ENCODE measurements around the gene HSPA5. TPM values are rescaled to one million over a fixed set of nuclear protein-coding genes. Genes with fewer than 3 reads are reported as not detected.

Gene HSPA5
- total and polyA plus RNA-seq, 12 donors = 30.0 to 677 (median 102) TPM

DNA sequence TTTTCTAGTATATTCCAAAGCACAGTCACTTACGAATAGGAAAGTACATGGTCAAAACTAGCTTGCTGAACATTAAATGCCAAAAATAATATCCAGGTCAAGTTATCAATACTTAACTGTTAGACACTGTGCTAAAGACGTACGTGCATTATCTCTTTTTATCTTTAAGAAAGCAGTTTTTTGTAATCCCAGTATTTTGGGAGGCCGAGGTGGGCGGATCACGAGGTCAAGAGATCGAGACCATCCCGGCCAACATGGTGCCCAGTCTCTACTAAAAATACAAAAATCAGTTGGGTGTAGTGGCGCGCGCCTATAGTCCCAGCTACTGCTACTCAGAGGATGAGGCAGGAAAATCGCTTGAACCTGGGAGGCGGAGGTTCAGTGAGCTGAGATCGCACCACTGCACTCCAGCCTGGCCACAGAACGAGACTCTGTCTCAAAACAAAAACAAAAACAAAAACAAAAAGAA lies 2.7 kb upstream of the HSPA5 start:
- Histone ChIP-seq H3K9me3 (replicated peaks in 1 of 3) (no peaks in the 10 kb centered on the region), H3K27me3 (no peaks in the 10 kb centered on the region), H3K27ac (no peak overlapping the region), H3K36me3 (replicated peaks in 1 of 2) (peaks cover 0 to 9% of the 10 kb centered on the region in 2 donors), H3K4me1 (replicated peaks in 1 of 2) (peaks cover 6 to 21% of the 10 kb centered on the region in 2 donors), H3K4me3 (no peak overlapping the region)
- no peak for DNase-seq
- 84 to 93% (median 88%) methylated on average over 15 of the region's 15 CpGs for WGBS, 4 donors
- no peak for TF ChIP-seq POLR2A (IDR thresholded peaks at IDR 0.05)
- TF ChIP-seq, protein P1, sequence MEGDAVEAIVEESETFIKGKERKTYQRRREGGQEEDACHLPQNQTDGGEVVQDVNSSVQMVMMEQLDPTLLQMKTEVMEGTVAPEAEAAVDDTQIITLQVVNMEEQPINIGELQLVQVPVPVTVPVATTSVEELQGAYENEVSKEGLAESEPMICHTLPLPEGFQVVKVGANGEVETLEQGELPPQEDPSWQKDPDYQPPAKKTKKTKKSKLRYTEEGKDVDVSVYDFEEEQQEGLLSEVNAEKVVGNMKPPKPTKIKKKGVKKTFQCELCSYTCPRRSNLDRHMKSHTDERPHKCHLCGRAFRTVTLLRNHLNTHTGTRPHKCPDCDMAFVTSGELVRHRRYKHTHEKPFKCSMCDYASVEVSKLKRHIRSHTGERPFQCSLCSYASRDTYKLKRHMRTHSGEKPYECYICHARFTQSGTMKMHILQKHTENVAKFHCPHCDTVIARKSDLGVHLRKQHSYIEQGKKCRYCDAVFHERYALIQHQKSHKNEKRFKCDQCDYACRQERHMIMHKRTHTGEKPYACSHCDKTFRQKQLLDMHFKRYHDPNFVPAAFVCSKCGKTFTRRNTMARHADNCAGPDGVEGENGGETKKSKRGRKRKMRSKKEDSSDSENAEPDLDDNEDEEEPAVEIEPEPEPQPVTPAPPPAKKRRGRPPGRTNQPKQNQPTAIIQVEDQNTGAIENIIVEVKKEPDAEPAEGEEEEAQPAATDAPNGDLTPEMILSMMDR (IDR thresholded peaks at IDR 0.05) = no peak
- intact Hi-C loops (cut with DNase I) = no loop called here

DNA sequence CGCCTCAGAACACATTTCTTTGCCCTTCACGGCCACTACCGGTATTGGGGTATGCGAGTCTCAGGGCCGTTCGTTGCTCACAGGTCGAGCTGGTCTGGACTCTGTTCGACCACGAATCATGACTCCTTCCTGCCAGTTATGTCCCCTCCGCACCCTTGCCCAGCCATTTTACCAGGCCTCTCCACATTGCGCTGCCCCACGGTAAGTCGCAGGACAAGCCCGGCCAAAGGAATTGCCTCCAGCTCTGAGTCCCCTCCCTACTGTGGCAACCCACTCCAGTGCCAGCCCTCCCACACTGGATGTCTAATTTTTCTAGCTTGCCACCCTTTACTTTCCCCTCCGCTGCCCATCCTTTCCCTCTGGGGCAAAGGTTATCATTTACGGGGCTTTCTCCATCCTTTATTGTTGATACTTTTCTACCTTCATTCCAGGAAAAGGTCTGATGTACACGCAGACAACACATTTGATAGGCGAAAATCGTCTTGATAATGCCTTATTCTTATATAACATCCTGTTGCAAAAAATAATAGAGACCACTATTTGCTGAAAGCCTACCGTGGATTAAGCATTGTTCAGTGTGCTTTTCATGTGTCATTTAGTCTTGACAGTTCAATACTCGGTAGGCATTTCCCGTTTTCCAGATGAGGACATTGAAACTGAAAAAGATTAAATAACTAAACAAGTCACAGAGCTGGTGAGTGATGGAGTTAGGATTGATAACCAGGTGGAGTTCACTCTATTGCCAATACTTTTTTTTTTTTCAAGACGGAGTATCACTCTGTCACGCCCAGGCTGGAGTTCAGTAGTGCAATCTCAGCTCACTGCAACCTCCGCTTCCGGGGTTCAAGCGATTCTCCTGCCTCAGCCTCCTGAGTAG lies 958 bp upstream of the HSPA5 start:
- TF ChIP-seq, protein P1 (IDR thresholded peaks at IDR 0.05) = no peak
- no peak for TF ChIP-seq POLR2A (IDR thresholded peaks at IDR 0.05)
- Histone ChIP-seq H3K4me3 (peak overlapping the region in 3 of 4 donors; percentile 51 to 89 (median 72)), H3K9me3 (replicated peaks in 1 of 3) (no peaks in the 10 kb centered on the region), H3K36me3 (replicated peaks in 1 of 2) (peaks cover 0 to 26% of the 10 kb centered on the region in 2 donors), H3K27me3 (no peaks in the 10 kb centered on the region), H3K27ac (peak overlapping the region; percentile 49 to 97 (median 93)), H3K4me1 (replicated peaks in 1 of 2) (peaks cover 16 to 39% of the 10 kb centered on the region in 2 donors)
- DNase-seq = peak in 6 of 7 donors; percentile 20 to 49 (median 44)
- intact Hi-C loops (cut with DNase I) = no loop called here
- WGBS, 4 donors = 23 to 32% (median 28%) methylated on average over 21 to 27 of the region's 27 CpGs

DNA sequence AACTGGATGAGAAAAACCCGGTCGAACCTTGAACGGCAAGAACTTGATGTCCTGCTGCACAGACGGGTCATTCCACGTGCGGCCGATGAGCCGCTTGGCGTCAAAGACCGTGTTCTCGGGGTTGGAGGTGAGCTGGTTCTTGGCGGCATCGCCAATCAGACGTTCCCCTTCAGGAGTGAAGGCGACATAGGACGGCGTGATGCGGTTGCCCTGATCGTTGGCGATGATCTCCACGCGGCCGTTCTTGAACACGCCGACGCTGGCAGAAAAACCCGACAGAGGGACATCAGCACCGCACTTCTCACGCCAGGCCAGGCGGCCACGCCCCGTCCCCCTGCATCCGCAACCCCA lies 519 bp downstream of the HSPA5 start:
- TF ChIP-seq POLR2A (IDR thresholded peaks at IDR 0.05) = no peak
- TF ChIP-seq, protein P1 (IDR thresholded peaks at IDR 0.05) = no peak
- no peaks in the 10 kb centered on the region for H3K27me3 ChIP-seq
- 0 to 1% (median 1%) methylated on average over 24 to 33 of the region's 33 CpGs for WGBS, 4 donors
- peaks cover 20 to 53% of the 10 kb centered on the region in 2 donors for H3K4me1 ChIP-seq (replicated peaks in 1 of 2)
- no peaks in the 10 kb centered on the region for H3K9me3 ChIP-seq (replicated peaks in 1 of 3)
- H3K27ac ChIP-seq = peak overlapping the region; percentile 86 to 98 (median 90)
- peaks cover 0 to 41% of the 10 kb centered on the region in 2 donors for H3K36me3 ChIP-seq (replicated peaks in 1 of 2)
- intact Hi-C loops (cut with DNase I) = no loop called here
- DNase-seq = peak; percentile 51 to 87 (median 72)
- H3K4me3 ChIP-seq = peak overlapping the region; percentile 46 to 98 (median 86)

All from adrenal gland (tissue), 12 donors.